Stimulated activated CD4-positive, alpha-beta T cell treated with anti-CD3 and anti-CD28 coated beads, Interleukin-2, amount 100 ng/mL, for 48 hours (primary cell): ENCODE data around the gene TLE6.
"Not testable (repeated sequence)": the region's sequence is repeated elsewhere in the genome, so short reads cannot be mapped to it uniquely, and the experiment has no call there.

Experiments
- DNase-seq, 2 donors: peaks; one replicate each; pipeline ENCODE4 v3.0.0-alpha.2; 2020

TLE6 gene

DNA sequence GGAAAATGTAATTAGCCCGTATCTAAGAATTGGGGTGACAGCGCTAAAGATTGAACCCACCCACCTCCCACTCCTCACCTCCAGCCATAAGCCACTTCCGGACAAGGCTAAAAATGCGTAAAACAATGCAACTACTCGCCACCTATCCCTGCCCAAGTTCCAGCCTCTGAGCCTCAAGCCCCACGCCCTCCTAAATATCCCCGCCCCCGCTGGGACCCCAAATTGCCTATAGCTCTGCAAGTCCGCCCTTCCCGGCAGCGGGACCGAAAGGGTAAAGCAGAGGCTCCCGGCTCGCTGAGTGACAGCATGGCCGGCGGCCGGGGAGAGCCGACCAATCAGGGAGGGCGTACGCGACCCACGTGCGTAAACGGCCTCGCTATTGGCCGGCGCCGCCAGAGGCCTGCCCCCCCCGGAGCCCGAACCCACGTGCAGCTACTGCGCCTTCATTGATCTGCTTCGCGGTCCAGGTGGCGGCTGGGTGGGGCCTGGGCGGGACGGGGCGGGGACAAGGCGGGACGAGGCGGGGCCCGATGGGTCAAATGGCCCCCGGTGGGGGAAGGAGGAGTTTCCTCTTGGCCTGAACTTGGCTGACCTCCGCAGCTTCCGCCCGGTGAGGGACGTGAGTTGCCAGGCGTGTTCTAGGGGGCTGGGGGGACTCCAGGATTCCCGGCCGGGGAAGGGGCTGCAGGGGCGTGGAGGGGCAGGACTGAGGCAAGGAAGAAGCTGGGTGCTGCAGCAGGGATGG, at the start of gene TLE6:
TSS of gene TLE6 (plus strand) at position 564 of the 745 bp plus-strand sequence. CDS start 670 bp downstream, outside the sequence.
- peak; percentile 86 to 91 for DNase-seq

DNA sequence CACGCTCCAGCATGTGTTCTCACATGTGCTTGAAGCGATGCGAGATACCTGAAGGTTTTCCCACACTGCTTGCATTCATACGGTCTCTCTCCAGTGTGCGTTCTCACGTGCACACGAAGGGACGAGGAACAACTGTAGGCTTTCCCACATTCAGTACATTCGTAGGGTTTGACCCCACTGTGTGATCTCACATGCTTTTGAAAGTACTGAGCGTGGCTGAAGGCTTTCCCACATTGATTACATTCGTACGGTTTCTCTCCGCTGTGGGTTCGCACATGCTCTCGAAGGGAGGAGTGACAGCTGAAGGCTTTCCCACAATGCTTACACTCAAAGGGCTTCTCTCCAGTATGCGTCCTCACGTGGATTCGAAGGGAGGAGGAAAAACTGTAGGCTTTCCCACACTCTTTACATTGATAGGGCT, 43.9 kb upstream of the TLE6 start:
- no peak for DNase-seq

- not testable (repeated sequence) for DNase-seq
Observed at GRCh38 chr19:2935863-2936262, 41.5 kb upstream of the TLE6 start.

GRCh38 chr19:2942928-2943640, 34.3 kb upstream of the TLE6 start:
- no peak for DNase-seq

DNA sequence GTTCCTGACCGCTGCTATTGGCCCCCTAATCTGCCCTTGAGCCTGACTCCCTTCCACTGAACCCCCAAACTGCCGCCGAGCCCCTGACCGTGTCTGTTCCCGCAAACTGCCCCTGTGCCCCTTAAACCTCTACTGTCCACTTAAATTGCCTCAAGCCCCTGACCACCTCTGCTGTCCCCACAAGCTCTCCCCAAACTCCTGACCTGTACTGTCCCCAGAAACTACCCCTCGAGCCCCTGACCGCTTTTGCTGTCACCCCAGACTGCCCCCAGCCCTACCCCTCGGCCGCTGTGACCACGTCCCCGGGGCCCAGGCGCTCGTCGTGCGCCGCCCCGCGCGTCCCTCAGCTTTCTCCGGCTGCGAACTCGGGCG, 33.0 kb upstream of the TLE6 start:
- no peak for DNase-seq

- peak; percentile 97 for DNase-seq
Observed at GRCh38 chr19:2944775-2945574, 32.4 kb upstream of the TLE6 start, which contains the start of gene ZNF77. ZNF77 (minus strand) TSS chr19:2944971; CDS start chr19:2944840, 131 bp downstream.

GRCh38 chr19:2945575-2946184, 31.7 kb upstream of the TLE6 start:
- no peak for DNase-seq

- DNase-seq = no peak
Observed at GRCh38 chr19:2949939-2950285, 27.5 kb upstream of the TLE6 start.

DNA sequence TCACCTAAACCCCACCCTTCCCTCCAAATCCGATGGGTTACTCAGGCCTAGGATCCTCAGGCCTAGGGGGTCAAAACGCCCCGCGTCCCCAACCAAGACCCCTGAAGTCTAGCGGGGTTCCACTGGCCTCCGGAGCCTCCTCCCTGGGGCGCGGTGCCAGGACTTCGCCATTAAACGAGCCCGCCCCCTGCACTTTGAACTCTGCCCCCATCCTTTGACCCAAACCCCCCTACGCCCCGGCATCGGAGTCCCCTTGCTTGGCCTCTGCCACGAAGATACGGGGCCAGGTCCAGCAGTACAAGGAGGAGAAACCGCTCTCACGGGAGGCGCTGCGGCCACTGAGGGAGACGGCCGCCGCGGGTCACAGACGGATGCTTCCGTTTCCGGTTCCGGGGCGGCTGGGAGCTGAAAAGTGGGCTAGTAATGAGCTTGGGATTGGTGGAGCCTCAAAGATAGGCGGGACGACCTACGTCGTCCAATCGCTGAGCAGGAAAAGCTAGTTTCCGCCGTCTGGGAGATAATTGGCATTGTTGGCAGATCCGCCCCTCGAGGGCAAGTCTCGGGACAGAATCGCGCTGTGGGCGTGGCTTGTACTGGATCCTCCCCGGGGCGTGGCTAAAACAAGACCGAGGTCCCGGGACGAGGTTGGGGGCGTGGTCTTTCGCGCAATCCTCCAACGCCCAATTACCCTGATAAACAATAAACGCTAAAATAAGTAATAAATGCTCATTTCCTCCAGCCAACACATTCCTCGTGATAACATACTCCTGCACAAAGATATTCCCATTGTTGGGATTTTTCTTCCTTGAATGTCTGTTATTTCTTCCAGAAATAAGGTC, 26.9 kb upstream of the TLE6 start:
- DNase-seq = peak; percentile 100

DNA sequence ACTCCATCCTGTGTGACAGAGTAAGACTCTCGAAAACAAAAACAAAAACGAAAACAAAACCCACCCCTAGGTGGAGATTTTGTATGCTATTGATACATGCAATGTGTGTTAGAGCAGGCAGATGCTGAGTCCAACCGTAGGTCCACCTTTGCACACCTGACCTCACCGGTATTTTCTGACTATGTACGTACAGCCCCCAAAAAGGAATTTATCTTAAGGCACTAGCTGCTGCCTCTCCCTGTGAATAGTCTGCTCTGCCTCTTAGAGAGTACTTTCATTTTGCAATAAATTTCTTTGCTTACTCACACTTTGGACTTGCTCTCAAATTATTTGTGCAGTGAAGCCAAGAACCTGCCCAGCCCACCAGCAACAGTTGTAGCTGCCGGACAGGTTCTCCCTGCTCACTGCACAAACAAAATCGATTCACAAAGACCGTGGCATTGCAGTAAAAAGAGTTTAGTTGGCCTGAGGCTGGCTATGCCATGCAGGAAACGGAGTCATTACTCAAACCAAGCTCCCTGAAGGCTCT, 24.3 kb upstream of the TLE6 start:
- DNase-seq = no peak

- no peak for DNase-seq
Observed at GRCh38 chr19:2957160-2957559, 20.2 kb upstream of the TLE6 start.

DNA sequence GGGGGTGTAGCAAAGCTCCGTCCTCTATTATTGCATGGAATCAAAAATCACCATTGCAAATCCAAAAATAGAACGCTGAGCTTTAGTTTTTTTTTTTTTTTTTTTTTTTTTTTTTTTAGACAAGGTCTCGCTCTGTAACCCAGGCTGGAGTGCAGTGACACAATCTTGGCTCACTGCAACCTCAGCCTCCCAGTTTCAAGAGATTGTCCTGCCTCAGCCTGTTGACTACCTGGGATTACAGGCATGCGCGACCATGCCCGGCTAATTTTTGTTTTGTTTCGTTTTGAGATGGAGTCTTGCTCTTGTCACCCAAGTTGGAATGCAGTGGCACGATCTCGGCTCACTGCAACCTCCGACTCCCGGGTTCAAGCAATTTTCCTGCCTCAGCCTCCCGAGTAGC, 17.2 kb upstream of the TLE6 start:
- DNase-seq = no peak

DNA sequence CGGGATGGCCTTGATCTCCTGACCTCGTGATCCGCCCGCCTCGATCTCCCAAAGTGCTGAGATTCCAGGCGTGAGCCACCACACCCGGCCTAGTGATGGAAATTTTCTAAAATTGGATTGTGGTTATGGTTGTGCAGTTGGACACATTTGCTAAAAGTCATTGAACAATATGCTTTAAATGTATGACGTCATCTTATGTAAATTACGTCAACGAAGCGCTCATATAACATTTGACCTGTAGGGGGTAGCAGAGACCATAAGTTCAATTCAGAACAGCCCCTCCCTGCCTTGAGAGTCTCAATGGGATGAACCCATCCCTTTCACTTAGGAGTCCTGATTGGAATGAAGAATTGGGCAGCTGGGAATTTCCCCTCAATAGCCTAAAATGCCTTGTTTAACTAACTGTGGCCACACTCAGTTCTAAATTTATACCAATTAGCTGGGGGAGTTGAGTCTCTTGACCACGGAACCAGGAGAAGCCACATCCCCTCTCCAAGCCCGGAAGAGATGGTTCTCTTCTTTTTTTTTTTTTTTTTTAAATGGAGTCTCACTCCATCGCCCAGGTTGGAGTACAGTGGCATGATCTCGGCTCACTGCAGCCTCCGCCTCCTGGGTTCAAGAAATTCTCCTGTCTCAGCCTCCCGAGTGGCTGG, 15.2 kb upstream of the TLE6 start:
- peak; percentile 32 to 45 for DNase-seq

GRCh38 chr19:2963122-2963521, 14.2 kb upstream of the TLE6 start:
- DNase-seq = no peak

DNA sequence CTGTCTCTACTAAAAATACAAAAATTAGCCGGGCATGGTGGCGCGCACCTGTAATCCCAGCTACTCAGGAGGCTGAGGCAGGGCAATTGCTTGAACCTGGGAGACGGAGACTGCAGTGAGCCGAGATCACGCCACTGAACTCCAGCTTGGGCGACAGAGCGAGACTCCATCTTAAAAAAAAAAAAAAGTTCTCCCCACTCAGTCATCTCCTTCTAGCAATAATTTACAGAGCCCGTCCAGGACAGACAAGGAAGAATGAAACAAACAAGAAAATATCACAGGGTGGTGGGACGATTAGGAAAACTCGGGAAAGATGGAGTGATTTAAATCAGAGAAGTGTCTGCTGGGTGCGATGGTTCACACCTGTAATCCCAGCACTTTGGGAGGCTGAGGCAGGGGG, 13.7 kb upstream of the TLE6 start:
- not testable (repeated sequence) for DNase-seq

DNA sequence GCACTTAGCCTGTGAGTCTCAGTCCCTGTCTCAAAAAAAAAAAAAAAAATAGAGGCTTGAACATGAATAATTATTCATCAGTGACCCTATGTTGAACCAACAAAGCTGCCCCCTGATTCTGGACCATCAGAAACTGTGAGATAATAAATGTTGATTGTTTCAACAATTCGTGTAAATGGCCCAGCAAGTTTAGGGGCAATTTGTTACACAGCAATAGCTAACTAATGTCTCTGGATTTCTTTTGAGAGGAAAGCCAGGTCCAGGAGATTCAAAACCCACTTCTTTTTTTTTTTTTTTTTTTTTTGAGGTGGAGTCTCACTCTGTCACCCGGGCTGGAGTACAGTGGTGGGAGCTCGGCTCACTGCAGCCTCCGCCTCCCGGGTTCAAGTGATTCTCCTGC, 12.5 kb upstream of the TLE6 start:
- no peak for DNase-seq

DNA sequence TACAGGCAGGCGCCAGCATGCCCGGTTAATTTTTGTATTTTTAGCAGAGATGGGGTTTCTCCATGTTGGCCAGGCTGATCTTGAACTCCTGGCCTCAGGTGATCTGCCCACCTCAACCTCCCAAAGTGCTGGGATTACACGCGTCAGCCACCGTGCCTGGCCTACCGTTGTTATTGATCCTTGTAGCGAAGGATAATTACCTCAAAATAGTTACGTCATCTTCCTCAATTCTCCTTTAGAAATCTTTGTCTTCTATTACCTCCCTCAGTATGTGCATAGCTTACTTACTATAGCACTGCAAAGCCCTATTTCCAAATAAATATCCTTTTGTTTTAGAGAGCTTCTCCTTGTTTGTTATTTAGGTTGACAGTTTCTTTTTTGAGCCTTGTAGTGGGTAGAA, 9.4 kb upstream of the TLE6 start:
- DNase-seq = no peak

GRCh38 chr19:2969104-2969504, 8.3 kb upstream of the TLE6 start:
- no peak for DNase-seq

DNA sequence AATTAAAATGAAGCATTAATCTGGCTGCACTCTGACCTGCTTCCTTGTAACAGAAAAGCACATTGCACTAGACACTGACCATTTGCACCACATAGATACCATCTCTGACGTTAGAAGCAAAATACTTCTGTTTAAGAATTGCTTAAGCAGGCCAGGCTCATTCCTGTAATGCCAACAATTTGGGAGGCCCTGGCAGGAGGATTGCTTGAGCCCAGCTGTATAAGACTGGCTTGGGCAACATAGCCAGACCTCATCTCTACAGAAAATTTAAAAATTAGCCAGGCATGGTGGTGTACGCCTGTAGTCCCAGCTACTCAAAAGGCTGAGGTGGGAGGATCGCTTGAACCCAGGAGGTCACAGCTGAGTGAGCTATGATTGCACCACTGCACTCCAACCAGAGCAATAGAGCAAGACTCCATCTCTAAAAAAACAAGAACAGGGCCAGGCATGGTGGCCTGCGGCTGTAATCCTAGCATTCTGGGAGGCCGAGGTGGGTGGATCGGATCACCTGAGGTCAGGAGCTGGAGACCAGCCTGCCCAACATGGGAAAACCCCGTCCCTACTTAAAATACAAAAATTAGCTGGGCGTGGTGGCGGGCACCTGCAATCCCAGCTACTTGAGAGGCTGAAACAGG, 7.0 kb upstream of the TLE6 start:
- no peak for DNase-seq

DNA sequence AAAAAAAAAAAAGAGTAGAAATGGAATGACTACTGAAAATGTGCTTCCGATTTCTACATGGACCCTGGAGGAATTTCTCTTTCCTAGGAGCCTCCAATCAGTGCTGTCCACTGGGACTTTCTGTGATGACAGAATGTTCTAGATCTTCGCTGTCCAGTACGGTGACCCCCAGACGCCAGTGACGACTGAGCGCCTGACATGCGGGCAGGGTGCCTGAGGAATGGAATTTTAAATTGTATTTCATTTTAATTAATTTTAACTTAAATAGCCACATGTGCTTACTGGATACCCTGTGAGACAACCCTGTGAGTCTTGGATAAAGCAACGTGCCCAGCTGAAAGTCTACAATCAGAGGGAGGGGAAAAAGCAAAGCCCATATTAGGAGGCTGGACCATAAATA, 4.1 kb upstream of the TLE6 start:
- DNase-seq = no peak
